ENCODE measurements around the gene PHF8. TPM values are rescaled to one million over a fixed set of nuclear protein-coding genes. Genes with fewer than 3 reads are reported as not detected.

PHF8 gene
- total RNA-seq, 1 experiment from 2014 or later: 29.6 TPM

GRCh38 chrX:53990171-53990570 lies 54.1 kb downstream of the PHF8 start:
- TF ChIP-seq ZNF263 (CRISPR knock-in tag; IDR thresholded peaks at IDR 0.05; ENCODE audit: low read depth) (no peak), FOXJ3 (CRISPR knock-in tag; IDR thresholded peaks at IDR 0.05; ENCODE audit: borderline replicate concordance) (no peak), STAT6 (CRISPR knock-in tag; conservative IDR thresholded peaks at IDR 0.05; ENCODE audit: low read depth) (no peak), ZNF512 (CRISPR knock-in tag; IDR thresholded peaks at IDR 0.05; ENCODE audit: borderline replicate concordance) (no peak), MLX (CRISPR knock-in tag; IDR thresholded peaks at IDR 0.05) (no peak), NR1H2 (CRISPR knock-in tag; IDR thresholded peaks at IDR 0.05) (no peak), CDX4 (CRISPR knock-in tag; IDR thresholded peaks at IDR 0.05; ENCODE audit: borderline replicate concordance) (no peak), CREM (CRISPR knock-in tag; IDR thresholded peaks at IDR 0.05) (no peak), USF1 (CRISPR knock-in tag; IDR thresholded peaks at IDR 0.05) (no peak), E2F4 (CRISPR knock-in tag; IDR thresholded peaks at IDR 0.05; ENCODE audit: borderline replicate concordance, low read depth) (no peak), PREB (CRISPR knock-in tag; IDR thresholded peaks at IDR 0.05; ENCODE audit: borderline replicate concordance) (no peak), ZSCAN18 (CRISPR knock-in tag; IDR thresholded peaks at IDR 0.05) (no peak), ERG (CRISPR knock-in tag; IDR thresholded peaks at IDR 0.05) (no peak)
- CTCF ChIA-PET: no interaction called here

More at GRCh38 chrX:53990171-53990570, 54.1 kb downstream of the PHF8 start:
- POLR2A ChIA-PET: no interaction called here
- Mint-ChIP-seq H3K4me1 (no peaks in the 10 kb centered on the region), H3K4me3 (no peak overlapping the region), H3K27ac (no peak overlapping the region), H3K36me3 (peaks cover 35% of the 10 kb centered on the region), H3K9me3 (no peaks in the 10 kb centered on the region), H3K27me3 (ENCODE audit: low read depth) (no peaks in the 10 kb centered on the region)
- ATAC-seq (no peak), DNase-seq (ENCODE audit: low spot score) (no peak)

Data from WTC11 (cell line).